Right lobe of liver (tissue), 4 donors: ENCODE results near the gene CPEB4.

Experiments used
- CTCF ChIP-seq, 4 donors: fragments of 200-600 bp in 3 of 4; fragments of 450-650 bp in 1 of 4; IDR thresholded peaks; one replicate each; pipeline versions ENCODE4 v1.5.1 to v1.8.0; 2016 to 2022; ENCODE audit warnings: antibody characterized with exemption in 4 of 4, mild to moderate bottlenecking in 2 of 4
- POLR2A ChIP-seq: fragments of 450-650 bp; IDR thresholded peaks from one replicate; pipeline ENCODE4 v1.6.1; 2017; ENCODE audit warnings: antibody characterized with exemption, mild to moderate bottlenecking
- donor health status: DM: no; HTN: no; CAD: no.
- donor health status: DM: no; HTN: no; CAD: no.
- donor health status: DM: no; HTN: yes; CAD: no.

GRCh38 chr5:173969167-173970049 is 81.3 kb downstream of the CPEB4 start:
- TF ChIP-seq CTCF (IDR thresholded peaks at IDR 0.05) (no peak), POLR2A (peak; percentile 20)
